H9 (cell line): ENCODE data around the gene AFF1. TPM values are rescaled to one million over a fixed set of nuclear protein-coding genes. Genes with fewer than 3 reads are reported as not detected.

ENCODE experiments used
- DNase-seq: peaks from one replicate; pipeline ENCODE4 v3.0.0-alpha.2; 2017
- H2AFZ ChIP-seq: one replicate; pipeline ENCODE4 v1.6.1; 2013; ENCODE audit warnings: mild to moderate bottlenecking, low read length, control low read depth, moderate library complexity
- H2AK5ac ChIP-seq: 2 replicates; pipeline ENCODE4 v1.6.1; 2013; ENCODE audit warnings: low read length, control low read depth, mixed read lengths; ENCODE audit not compliant: insufficient read length
- H2BK120ac ChIP-seq: one replicate; pipeline ENCODE4 v1.6.1; 2013; ENCODE audit warnings: low read depth, mild to moderate bottlenecking, low read length, control low read depth, inconsistent platforms; ENCODE audit not compliant: poor library complexity, severe bottlenecking
- H2BK12ac ChIP-seq: 2 replicates; pipeline ENCODE4 v1.6.1; 2013; ENCODE audit warnings: low read length, control low read depth, mixed read lengths, low read depth; ENCODE audit not compliant: insufficient read length
- H2BK15ac ChIP-seq: 2 replicates; pipeline ENCODE4 v1.6.1; 2013; ENCODE audit warnings: low read depth, low read length, control low read depth
- H2BK20ac ChIP-seq: one replicate; pipeline ENCODE4 v1.6.1; 2013; ENCODE audit warnings: low read depth, mild to moderate bottlenecking, low read length, control low read depth, inconsistent platforms; ENCODE audit not compliant: poor library complexity, severe bottlenecking
- H2BK5ac ChIP-seq: 2 replicates; pipeline ENCODE4 v1.6.1; 2013; ENCODE audit warnings: low read length, control low read depth, mixed read lengths; ENCODE audit not compliant: insufficient read length
- H3K14ac ChIP-seq: 2 replicates; pipeline ENCODE4 v1.6.1; 2013; ENCODE audit warnings: low read length, control low read depth; ENCODE audit not compliant: insufficient read depth
- H3K18ac ChIP-seq: 2 replicates; pipeline ENCODE4 v1.6.1; 2013; ENCODE audit warnings: low read depth, mild to moderate bottlenecking, mixed read lengths, low read length, control low read depth; ENCODE audit not compliant: insufficient read length
- H3K23ac ChIP-seq: 2 replicates; pipeline ENCODE4 v1.6.1; 2013; ENCODE audit warnings: low read length, control low read depth, mixed read lengths, low read depth; ENCODE audit not compliant: insufficient read length
- H3K23me2 ChIP-seq: 2 replicates; pipeline ENCODE4 v1.6.1; 2013; ENCODE audit warnings: low read depth, mild to moderate bottlenecking, mixed read lengths, low read length, control low read depth; ENCODE audit not compliant: insufficient read length, poor library complexity, severe bottlenecking
- H3K27ac ChIP-seq: 2 replicates; pipeline ENCODE4 v1.5.1; 2013; ENCODE audit warnings: low read length, control low read depth, mixed read lengths, low read depth; ENCODE audit not compliant: insufficient read length
- H3K27me3 ChIP-seq: 2 replicates; pipeline ENCODE4 v1.6.1; 2013; ENCODE audit warnings: low read length, control low read depth, inconsistent platforms; ENCODE audit not compliant: insufficient read depth
- H3K4ac ChIP-seq: 2 replicates; pipeline ENCODE4 v1.6.1; 2013; ENCODE audit warnings: low read depth, mild to moderate bottlenecking, control low read depth, inconsistent platforms, low read length, moderate library complexity
- H3K4me1 ChIP-seq: 2 replicates; pipeline ENCODE4 v1.6.1; 2013; ENCODE audit warnings: low read length, control low read depth, inconsistent platforms; ENCODE audit not compliant: insufficient read depth
- H3K4me2 ChIP-seq: 2 replicates; pipeline ENCODE4 v1.6.1; 2013; ENCODE audit warnings: low read length, control low read depth, mixed read lengths; ENCODE audit not compliant: insufficient read length, insufficient read depth
- H3K56ac ChIP-seq: 2 replicates; pipeline ENCODE4 v1.6.1; 2013; ENCODE audit warnings: low read depth, mild to moderate bottlenecking, mixed read lengths, low read length, control low read depth; ENCODE audit not compliant: insufficient read length
- H3K79me1 ChIP-seq: 2 replicates; pipeline ENCODE4 v1.6.1; 2013; ENCODE audit warnings: low read depth, mild to moderate bottlenecking, moderate library complexity, low read length, control low read depth, inconsistent platforms; ENCODE audit not compliant: insufficient read depth, poor library complexity, severe bottlenecking
- H3K79me2 ChIP-seq: 2 replicates; pipeline ENCODE4 v1.6.1; 2013; ENCODE audit warnings: low read length, control low read depth, inconsistent platforms; ENCODE audit not compliant: insufficient read depth
- H3K9ac ChIP-seq: 2 replicates; pipeline ENCODE4 v1.6.1; 2013; ENCODE audit warnings: low read length, control low read depth, mixed read lengths; ENCODE audit not compliant: insufficient read length; ENCODE audit errors: extremely low read depth
- H3K9me3 ChIP-seq: one replicate; pipeline ENCODE4 v1.6.1; 2013; ENCODE audit warnings: low read depth, low read length, inconsistent platforms; ENCODE audit not compliant: control insufficient read depth
- H3T11ph ChIP-seq: one replicate; pipeline ENCODE4 v1.6.1; 2013; ENCODE audit warnings: mild to moderate bottlenecking, low read length, control low read depth, inconsistent platforms
- H4K20me1 ChIP-seq: one replicate; pipeline ENCODE4 v1.6.1; 2013; ENCODE audit not compliant: control insufficient read depth, insufficient read length, insufficient read depth
- H4K5ac ChIP-seq: 2 replicates; pipeline ENCODE4 v1.6.1; 2013; ENCODE audit warnings: low read depth, mild to moderate bottlenecking, mixed read lengths, low read length, control low read depth; ENCODE audit not compliant: insufficient read length
- H4K8ac ChIP-seq: replicated peaks from 2 replicates; pipeline ENCODE4 v1.6.1; 2013; ENCODE audit warnings: low read length, control low read depth, mixed read lengths, low read depth; ENCODE audit not compliant: insufficient read length
- H4K91ac ChIP-seq: 2 replicates; pipeline ENCODE4 v1.6.1; 2013; ENCODE audit warnings: low read depth, mild to moderate bottlenecking, moderate library complexity, mixed read lengths, low read length, control low read depth; ENCODE audit not compliant: insufficient read length
- H3K27ac Mint-ChIP-seq, 3 experiments: 2 replicates in 2 of 3; 3 replicates in 1 of 3; pipeline ENCODE4 v1.8.0; 2020 to 2021; ENCODE audit warnings: mixed read lengths in 3 of 3, mild to moderate bottlenecking in 1 of 3, moderate library complexity in 1 of 3
- H3K27me3 Mint-ChIP-seq: 2 replicates; pipeline ENCODE4 v1.8.0; 2021; ENCODE audit warnings: low read depth, mild to moderate bottlenecking, moderate library complexity, mixed read lengths
- H3K36me3 Mint-ChIP-seq, 3 experiments: 2 replicates in 2 of 3; 3 replicates in 1 of 3; pipeline ENCODE4 v1.8.0; 2020 to 2021; ENCODE audit warnings: low read depth in 3 of 3, mixed read lengths in 3 of 3; ENCODE audit not compliant: insufficient read depth in 1 of 3
- H3K4me1 Mint-ChIP-seq, 2 experiments: 2 replicates each; pipeline ENCODE4 v1.8.0; 2020; ENCODE audit warnings: mixed read lengths in 2 of 2
- H3K4me3 Mint-ChIP-seq, 2 experiments: 2 replicates in 1 of 2; 3 replicates in 1 of 2; pipeline ENCODE4 v1.8.0; 2020 to 2021; ENCODE audit warnings: mild to moderate bottlenecking in 2 of 2, mixed read lengths in 2 of 2, moderate library complexity in 1 of 2
- H3K9me3 Mint-ChIP-seq, 2 experiments: 2 replicates in 1 of 2; 3 replicates in 1 of 2; pipeline ENCODE4 v1.8.0; 2020; ENCODE audit warnings: mild to moderate bottlenecking in 2 of 2, mixed read lengths in 2 of 2, moderate library complexity in 1 of 2
- WGBS: extraction: QIAGEN DNeasy Blood & Tissue Kit; methylation state at CpG from one replicate; pipeline ENCODE4 v1.1.7; 2013; ENCODE audit warnings: missing lambda C conversion rate, low lambda C conversion rate, mixed read lengths; ENCODE audit not compliant: insufficient read length; ENCODE audit errors: extremely low coverage; 5-methylcytosine and 5-hydroxymethylcytosine counted together
- total RNA-seq: library from RNA; stranded (reverse); gene quantifications from 2 replicates; pipeline ENCODE4 v1.2.1, GENCODE V29; 2021
- TF ChIP-seq, protein P1 (sequence below): fragments of 200-600 bp; sonication (generic); conservative IDR thresholded peaks from 3 replicates; pipeline ENCODE4 v1.8.0; 2021; ENCODE audit warnings: antibody characterized with exemption, mild to moderate bottlenecking

The AFF1 gene
- total RNA-seq, 1 experiment from 2014 or later: 74.5 TPM

DNA sequence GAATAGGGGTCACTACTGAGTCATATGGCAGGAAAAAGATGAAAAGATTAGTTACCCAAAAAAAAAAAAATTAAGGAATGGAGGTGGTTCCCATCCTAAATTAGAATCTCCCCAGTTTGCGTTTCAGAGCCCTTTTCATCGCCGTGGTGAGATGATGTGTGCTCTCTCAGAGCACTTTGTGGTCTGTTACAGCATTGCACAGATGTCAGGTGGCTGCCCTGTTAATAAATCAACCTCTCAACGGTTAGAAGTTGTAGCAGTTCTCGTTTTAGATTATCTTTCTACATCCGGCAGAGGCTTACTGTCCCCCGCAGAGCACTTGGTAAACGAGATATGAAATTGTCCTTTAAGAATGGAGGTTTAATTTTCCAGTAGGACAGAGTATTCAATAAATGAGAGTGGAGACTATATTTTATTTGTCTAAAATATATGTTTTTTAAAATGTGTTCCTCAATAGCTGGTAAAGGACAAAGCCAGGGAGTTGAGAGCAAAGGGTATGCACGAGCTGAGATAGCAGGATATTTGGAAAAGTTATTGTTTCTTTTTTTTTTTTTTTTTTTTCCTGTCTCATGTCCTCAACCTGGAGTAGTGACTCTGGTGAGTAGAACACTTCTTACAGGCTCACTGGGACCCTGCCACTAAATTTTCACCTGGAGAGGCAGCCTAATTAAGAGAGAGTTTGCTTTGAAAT lies 26.9 kb downstream of the AFF1 start:
- Mint-ChIP-seq H3K27ac (peak overlapping the region; percentile 99 to 100 (median 100)), H3K4me3 (peak overlapping the region in 1 of 2 experiments; percentile 74; a peak in 2 of 5 replicates), H3K36me3 (peaks cover 6 to 12% (median 10%) of the 10 kb centered on the region in 3 experiments), H3K9me3 (no peaks in the 10 kb centered on the region), H3K4me1 (peaks cover 54 to 60% of the 10 kb centered on the region in 2 experiments), H3K27me3 (no peaks in the 10 kb centered on the region)
- H2BK20ac ChIP-seq: no peak overlapping the region
- H3K18ac ChIP-seq: no peak overlapping the region
- H4K20me1 ChIP-seq: no peaks in the 10 kb centered on the region
- no peak overlapping the region for H3K9ac ChIP-seq
- H3K14ac ChIP-seq: no peak overlapping the region
- no peak overlapping the region for H2AK5ac ChIP-seq
- no peak overlapping the region for H3K56ac ChIP-seq
- H4K8ac ChIP-seq: no peak overlapping the region
- no peak overlapping the region for H3T11ph ChIP-seq
- WGBS: no CpG with 5 or more reads among the region's 9 CpGs
- no peak for DNase-seq
- H3K23ac ChIP-seq: no peak overlapping the region
- H3K23me2 ChIP-seq: peaks cover 3% of the 10 kb centered on the region
- H2BK5ac ChIP-seq: no peak overlapping the region
- no peak overlapping the region for H4K5ac ChIP-seq
- no peak overlapping the region for H2BK120ac ChIP-seq
- TF ChIP-seq, protein P1, sequence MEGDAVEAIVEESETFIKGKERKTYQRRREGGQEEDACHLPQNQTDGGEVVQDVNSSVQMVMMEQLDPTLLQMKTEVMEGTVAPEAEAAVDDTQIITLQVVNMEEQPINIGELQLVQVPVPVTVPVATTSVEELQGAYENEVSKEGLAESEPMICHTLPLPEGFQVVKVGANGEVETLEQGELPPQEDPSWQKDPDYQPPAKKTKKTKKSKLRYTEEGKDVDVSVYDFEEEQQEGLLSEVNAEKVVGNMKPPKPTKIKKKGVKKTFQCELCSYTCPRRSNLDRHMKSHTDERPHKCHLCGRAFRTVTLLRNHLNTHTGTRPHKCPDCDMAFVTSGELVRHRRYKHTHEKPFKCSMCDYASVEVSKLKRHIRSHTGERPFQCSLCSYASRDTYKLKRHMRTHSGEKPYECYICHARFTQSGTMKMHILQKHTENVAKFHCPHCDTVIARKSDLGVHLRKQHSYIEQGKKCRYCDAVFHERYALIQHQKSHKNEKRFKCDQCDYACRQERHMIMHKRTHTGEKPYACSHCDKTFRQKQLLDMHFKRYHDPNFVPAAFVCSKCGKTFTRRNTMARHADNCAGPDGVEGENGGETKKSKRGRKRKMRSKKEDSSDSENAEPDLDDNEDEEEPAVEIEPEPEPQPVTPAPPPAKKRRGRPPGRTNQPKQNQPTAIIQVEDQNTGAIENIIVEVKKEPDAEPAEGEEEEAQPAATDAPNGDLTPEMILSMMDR: no peak
- no peak overlapping the region for H2AFZ ChIP-seq
- no peak overlapping the region for H2BK12ac ChIP-seq
- no peaks in the 10 kb centered on the region for H3K27me3 ChIP-seq
- peaks cover 28% of the 10 kb centered on the region for H3K4me1 ChIP-seq
- no peak overlapping the region for H3K4ac ChIP-seq
- H3K27ac ChIP-seq: peak overlapping the region; percentile 79
- no peak overlapping the region for H2BK15ac ChIP-seq
- H3K9me3 ChIP-seq: no peaks in the 10 kb centered on the region
- H3K79me2 ChIP-seq: peaks cover 4% of the 10 kb centered on the region; the same call in 1 of the 2 replicates
- peaks cover 2% of the 10 kb centered on the region for H3K79me1 ChIP-seq
- H4K91ac ChIP-seq: no peak overlapping the region
- no peak overlapping the region for H3K4me2 ChIP-seq
